Loucy (cell line): ENCODE data around the gene MRGPRE.

Experiments
- H2AFZ ChIP-seq: fragments of 200-600 bp; sonication (generic); 2 replicates; pipeline ENCODE4 v1.6.0; 2016; ENCODE audit warnings: antibody characterized with exemption, mild to moderate bottlenecking, low read length, moderate library complexity
- H3F3A ChIP-seq: fragments of 200-600 bp; 2 replicates; pipeline ENCODE4 v1.6.0; 2016; ENCODE audit warnings: antibody characterized with exemption, low read depth, mild to moderate bottlenecking
- H3K27me3 ChIP-seq: fragments of 200-600 bp; sonication (generic); 2 replicates; pipeline ENCODE4 v1.6.1; 2014; ENCODE audit warnings: low read length, mild to moderate bottlenecking; ENCODE audit not compliant: insufficient read depth, poor library complexity, severe bottlenecking
- H3K36me3 ChIP-seq: fragments of 200-600 bp; sonication (generic); 2 replicates; pipeline ENCODE4 v1.6.1; 2016; ENCODE audit warnings: low read length; ENCODE audit not compliant: insufficient read depth
- H3K4me1 ChIP-seq: fragments of 200-600 bp; sonication (generic); 2 replicates; pipeline ENCODE4 v1.5.1; 2014; ENCODE audit warnings: low read length, mild to moderate bottlenecking; ENCODE audit not compliant: insufficient read depth, poor library complexity, severe bottlenecking
- H3K4me2 ChIP-seq: fragments of 200-600 bp; sonication (generic); 2 replicates; pipeline ENCODE4 v1.6.0; 2014; ENCODE audit warnings: antibody characterized with exemption, low read length, low read depth, mild to moderate bottlenecking; ENCODE audit not compliant: poor library complexity, severe bottlenecking
- H3K4me3 ChIP-seq: fragments of 200-600 bp; sonication (generic); 2 replicates; pipeline ENCODE4 v1.5.1; 2014; ENCODE audit warnings: low read length, mild to moderate bottlenecking, mixed read lengths; ENCODE audit not compliant: poor library complexity, severe bottlenecking
- H3K79me2 ChIP-seq: fragments of 200-600 bp; sonication (generic); 2 replicates; pipeline ENCODE4 v1.6.1; 2014; ENCODE audit warnings: low read length; ENCODE audit not compliant: insufficient read depth
- H3K9ac ChIP-seq: fragments of 200-600 bp; sonication (generic); 2 replicates; pipeline ENCODE4 v1.6.0; 2014; ENCODE audit warnings: mild to moderate bottlenecking, low read depth, low read length, moderate library complexity; ENCODE audit not compliant: poor library complexity, severe bottlenecking
- H3K9me2 ChIP-seq: fragments of 200-600 bp; sonication (generic); replicated peaks from 2 replicates; pipeline ENCODE4 v1.6.1; 2016; ENCODE audit warnings: low read depth, low read length, mixed read lengths
- H3K9me3 ChIP-seq: fragments of 200-600 bp; sonication (generic); 2 replicates; pipeline ENCODE4 v1.6.1; 2014; ENCODE audit warnings: mild to moderate bottlenecking, antibody characterized with exemption, low read length, low read depth; ENCODE audit not compliant: insufficient read depth
- H4K20me1 ChIP-seq: fragments of 200-600 bp; sonication (generic); 2 replicates; pipeline ENCODE4 v1.6.0; 2014; ENCODE audit warnings: antibody characterized with exemption, low read length, mild to moderate bottlenecking; ENCODE audit not compliant: insufficient read depth, poor library complexity, severe bottlenecking
- CTCF ChIP-seq: fragments of 200-600 bp; sonication (generic); conservative IDR thresholded peaks from 2 replicates; pipeline ENCODE4 v1.5.1; 2014; ENCODE audit warnings: mild to moderate bottlenecking, antibody characterized with exemption, low read length
- EZH2phosphoT487 ChIP-seq: fragments of 200-600 bp; IDR thresholded peaks from 2 replicates; pipeline ENCODE4 v1.6.1; 2018; ENCODE audit warnings: antibody characterized with exemption, mild to moderate bottlenecking, moderate library complexity, borderline replicate concordance

Gene MRGPRE

DNA sequence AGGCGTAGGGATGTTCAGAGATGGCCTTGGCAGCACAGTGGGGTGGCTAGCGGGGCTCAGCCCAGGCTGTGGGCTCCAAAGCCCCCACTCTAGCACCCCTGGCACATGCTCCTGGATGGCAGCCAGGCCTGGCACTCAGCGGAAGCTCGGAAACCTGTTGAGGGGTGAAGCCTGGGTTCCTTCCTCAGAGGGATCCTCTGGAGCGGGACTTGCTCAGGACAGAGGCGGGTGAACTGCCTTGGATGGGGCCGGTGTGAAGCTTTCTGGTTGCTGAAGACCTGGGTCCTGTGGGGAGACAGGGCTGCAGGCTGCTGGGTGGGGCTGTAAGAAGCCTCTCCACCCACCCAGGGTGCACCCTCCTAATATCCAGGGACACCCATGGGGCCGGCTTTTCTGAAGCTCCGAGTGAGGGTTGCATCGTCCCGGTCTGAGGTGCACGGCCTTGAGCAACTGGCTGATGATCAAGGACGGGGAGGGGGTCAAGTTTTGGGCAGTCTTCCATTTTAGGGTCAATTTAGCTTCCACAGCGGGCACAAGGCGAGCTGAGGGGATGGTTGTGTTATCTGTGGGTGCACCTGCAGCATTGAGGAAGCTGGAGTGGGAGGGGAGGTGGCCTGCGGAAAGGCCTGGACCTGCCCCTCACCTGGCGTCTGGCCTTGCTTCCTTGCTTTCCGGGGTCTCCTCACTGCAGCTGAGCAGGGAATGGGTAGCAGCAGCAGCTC lies 5.2 kb downstream of the MRGPRE start:
- no peaks in the 10 kb centered on the region for H3F3A ChIP-seq
- H3K4me3 ChIP-seq: no peak overlapping the region
- TF ChIP-seq CTCF: no peak
- no peak for TF ChIP-seq EZH2phosphoT487
- H3K4me2 ChIP-seq: no peak overlapping the region
- no peaks in the 10 kb centered on the region for H3K27me3 ChIP-seq
- H3K9ac ChIP-seq: no peak overlapping the region
- H3K9me2 ChIP-seq: no peaks in the 10 kb centered on the region
- H3K36me3 ChIP-seq: no peaks in the 10 kb centered on the region
- no peaks in the 10 kb centered on the region for H4K20me1 ChIP-seq
- H3K9me3 ChIP-seq: no peaks in the 10 kb centered on the region
- H2AFZ ChIP-seq: no peak overlapping the region
- H3K79me2 ChIP-seq: no peaks in the 10 kb centered on the region
- peaks cover 24% of the 10 kb centered on the region for H3K4me1 ChIP-seq

- H3F3A ChIP-seq: no peaks in the 10 kb centered on the region
- no peak overlapping the region for H3K9ac ChIP-seq
- H3K36me3 ChIP-seq: no peaks in the 10 kb centered on the region
- H3K9me3 ChIP-seq: no peaks in the 10 kb centered on the region
- H4K20me1 ChIP-seq: no peaks in the 10 kb centered on the region
- H3K4me3 ChIP-seq: no peak overlapping the region
- no peaks in the 10 kb centered on the region for H3K9me2 ChIP-seq
- peaks cover 34% of the 10 kb centered on the region for H3K4me1 ChIP-seq
- TF ChIP-seq EZH2phosphoT487: no peak
- no peak for TF ChIP-seq CTCF
- no peaks in the 10 kb centered on the region for H3K79me2 ChIP-seq
- H3K27me3 ChIP-seq: no peaks in the 10 kb centered on the region
- no peak overlapping the region for H2AFZ ChIP-seq
- no peak overlapping the region for H3K4me2 ChIP-seq
Measured at GRCh38 chr11:3225826-3226750, 6.1 kb downstream of the MRGPRE start.

- H3K36me3 ChIP-seq: no peaks in the 10 kb centered on the region
- H4K20me1 ChIP-seq: no peaks in the 10 kb centered on the region
- H3K4me2 ChIP-seq: no peak overlapping the region
- H3K9me3 ChIP-seq: no peaks in the 10 kb centered on the region
- no peaks in the 10 kb centered on the region for H3F3A ChIP-seq
- no peak overlapping the region for H3K4me3 ChIP-seq
- H3K9ac ChIP-seq: no peak overlapping the region
- H3K4me1 ChIP-seq: peaks cover 41% of the 10 kb centered on the region
- no peaks in the 10 kb centered on the region for H3K27me3 ChIP-seq
- TF ChIP-seq CTCF (no peak), EZH2phosphoT487 (no peak)
- H2AFZ ChIP-seq: no peak overlapping the region
- H3K9me2 ChIP-seq: no peaks in the 10 kb centered on the region
- no peaks in the 10 kb centered on the region for H3K79me2 ChIP-seq
Measured at GRCh38 chr11:3225159-3225758, 7.0 kb downstream of the MRGPRE start.
